IPS-11a (cell line): ENCODE measurements around the gene NR1H3.
"Not testable (repeated sequence)": the region's sequence is repeated elsewhere in the genome, so short reads cannot be mapped to it uniquely, and the experiment has no call there.

Source experiments
- H3K4me3 ChIP-seq: one replicate; pipeline ENCODE4 v1.5.1; 2013; ENCODE audit warnings: low read depth, low read length, control low read depth

The NR1H3 gene

GRCh38 chr11:47257517-47258316 is at the start of gene NR1H3:
TSS of gene NR1H3 (plus strand) at chr11:47257996. CDS start at chr11:47259217, 1,221 bp downstream.
- H3K4me3 ChIP-seq, result peak within 1 kb of the TSS; percentile 4

- not testable (repeated sequence) for H3K4me3 ChIP-seq
Measured at GRCh38 chr11:47208008-47208552, 49.7 kb upstream of the NR1H3 start.

- H3K4me3 ChIP-seq, result no peak overlapping the region
Measured at GRCh38 chr11:47208628-47209027, 49.2 kb upstream of the NR1H3 start.

- no peak overlapping the region for H3K4me3 ChIP-seq
Measured at GRCh38 chr11:47212938-47213337, 44.9 kb upstream of the NR1H3 start.

- peak overlapping the region; percentile 39 for H3K4me3 ChIP-seq
Measured at GRCh38 chr11:47213950-47214565, 43.7 kb upstream of the NR1H3 start.

GRCh38 chr11:47215366-47215910 is 42.4 kb upstream of the NR1H3 start:
- peak overlapping the region; percentile 78 for H3K4me3 ChIP-seq

GRCh38 chr11:47216121-47216798 is 41.5 kb upstream of the NR1H3 start:
- H3K4me3 ChIP-seq, result peak overlapping the region; percentile 78

GRCh38 chr11:47220401-47220821 is 37.4 kb upstream of the NR1H3 start:
- no peak overlapping the region for H3K4me3 ChIP-seq

- H3K4me3 ChIP-seq, result no peak overlapping the region
Measured at GRCh38 chr11:47222696-47223095, 35.1 kb upstream of the NR1H3 start.

- H3K4me3 ChIP-seq, result no peak overlapping the region
Measured at GRCh38 chr11:47225552-47226400, 32.0 kb upstream of the NR1H3 start.

- H3K4me3 ChIP-seq, result no peak overlapping the region
Measured at GRCh38 chr11:47229161-47229560, 28.6 kb upstream of the NR1H3 start.

GRCh38 chr11:47233051-47233450 is 24.7 kb upstream of the NR1H3 start:
- H3K4me3 ChIP-seq, result no peak overlapping the region

GRCh38 chr11:47233989-47234668 is 23.7 kb upstream of the NR1H3 start:
- H3K4me3 ChIP-seq, result no peak overlapping the region

GRCh38 chr11:47234669-47235100 is 23.1 kb upstream of the NR1H3 start:
- H3K4me3 ChIP-seq, result no peak overlapping the region

- no peak overlapping the region for H3K4me3 ChIP-seq
Measured at GRCh38 chr11:47235163-47235562, 22.6 kb upstream of the NR1H3 start.

- no peak overlapping the region for H3K4me3 ChIP-seq
Measured at GRCh38 chr11:47236482-47236881, 21.3 kb upstream of the NR1H3 start.

- H3K4me3 ChIP-seq, result no peak overlapping the region
Measured at GRCh38 chr11:47239852-47240251, 17.9 kb upstream of the NR1H3 start.

- no peak overlapping the region for H3K4me3 ChIP-seq
Measured at GRCh38 chr11:47241841-47242301, 15.9 kb upstream of the NR1H3 start.

GRCh38 chr11:47242596-47243192 is 15.1 kb upstream of the NR1H3 start:
- no peak overlapping the region for H3K4me3 ChIP-seq
